Astrocyte (in vitro differentiated cells and primary cell): ENCODE data around the gene IRS1.

Experiments
- CTCF ChIP-seq: IDR thresholded peaks from 2 replicates; pipeline ENCODE4 v1.5.1; 2011; ENCODE audit warnings: low read depth, mild to moderate bottlenecking, inconsistent platforms, low read length, moderate library complexity; ENCODE audit not compliant: insufficient read depth
- EZH2 ChIP-seq: IDR thresholded peaks from 2 replicates; pipeline ENCODE4 v1.6.1; 2012; ENCODE audit warnings: mild to moderate bottlenecking, low read length, inconsistent platforms; ENCODE audit not compliant: insufficient read depth

- TF ChIP-seq CTCF (no peak), EZH2 (no peak)
Measured at GRCh38 chr2:226691255-226691654, 108.4 kb downstream of the IRS1 start.
